ENCODE data around the gene DDB1. TPM values are rescaled to one million over a fixed set of nuclear protein-coding genes. Genes with fewer than 3 reads are reported as not detected.

DDB1 gene
- total and polyA plus RNA-seq, 2 donors from 2014 or later (not counting 2 experiments from before 2014, with no cell fraction given): 144 to 188 TPM

Other genes with a start within 250 kb of the DDB1 start
- gene CD5, start 230.6 kb downstream of the DDB1 start, total RNA-seq: not detected in 2 replicates
- not detected in 2 replicates for gene CD5, start 230.6 kb downstream of the DDB1 start, polyA plus RNA-seq
- gene VPS37C, start 171.7 kb downstream of the DDB1 start, total RNA-seq: 11.5 and 14.2 TPM in 2 replicates
- 11.1 TPM in 2 replicates for gene VPS37C, start 171.7 kb downstream of the DDB1 start, polyA plus RNA-seq
- not detected in 2 replicates for gene PGA3, start 129.6 kb downstream of the DDB1 start, total RNA-seq
- not detected in 2 replicates for gene PGA3, start 129.6 kb downstream of the DDB1 start, polyA plus RNA-seq
- gene PGA4, start 110.8 kb downstream of the DDB1 start, total RNA-seq: not detected in 2 replicates
- not detected in 2 replicates for gene PGA4, start 110.8 kb downstream of the DDB1 start, polyA plus RNA-seq
- gene PGA5, start 91.9 kb downstream of the DDB1 start, total RNA-seq: not detected in 2 replicates
- gene PGA5, start 91.9 kb downstream of the DDB1 start, polyA plus RNA-seq: not detected in 2 replicates
- 0.25 and 0.48 TPM in 2 replicates for gene VWCE, start 37.8 kb downstream of the DDB1 start, total RNA-seq
- 0.46 and 0.48 TPM in 2 replicates for gene VWCE, start 37.8 kb downstream of the DDB1 start, polyA plus RNA-seq
- 26.2 and 26.6 TPM in 2 replicates for gene TKFC, start 123 bp upstream of the DDB1 start, total RNA-seq
- 31.4 and 32.4 TPM in 2 replicates for gene TKFC, start 123 bp upstream of the DDB1 start, polyA plus RNA-seq
- 40.1 and 42.5 TPM in 2 replicates for gene CYB561A3, start 28.8 kb upstream of the DDB1 start, total RNA-seq
- gene CYB561A3, start 28.8 kb upstream of the DDB1 start, polyA plus RNA-seq: 43.0 and 44.7 TPM in 2 replicates
- 41.4 and 46.2 TPM in 2 replicates for gene TMEM138, start 29.3 kb upstream of the DDB1 start, total RNA-seq
- 74.4 and 78.1 TPM in 2 replicates for gene TMEM138, start 29.3 kb upstream of the DDB1 start, polyA plus RNA-seq
- gene TMEM216, start 59.5 kb upstream of the DDB1 start, total RNA-seq: 10.6 and 11.6 TPM in 2 replicates
- 12.0 and 16.7 TPM in 2 replicates for gene TMEM216, start 59.5 kb upstream of the DDB1 start, polyA plus RNA-seq
- gene CPSF7, start 96.9 kb upstream of the DDB1 start, total RNA-seq: 47.7 and 48.2 TPM in 2 replicates
- gene CPSF7, start 96.9 kb upstream of the DDB1 start, polyA plus RNA-seq: 24.7 and 30.0 TPM in 2 replicates
- 30.2 and 30.6 TPM in 2 replicates for gene SDHAF2, start 97.0 kb upstream of the DDB1 start, total RNA-seq
- 49.8 and 53.2 TPM in 2 replicates for gene SDHAF2, start 97.0 kb upstream of the DDB1 start, polyA plus RNA-seq
- 0.07 TPM in 1 of 2 replicates, not detected in the other for gene LRRC10B, start 175.6 kb upstream of the DDB1 start, total RNA-seq
- gene LRRC10B, start 175.6 kb upstream of the DDB1 start, polyA plus RNA-seq: 0.02 and 0.06 TPM in 2 replicates
- gene SYT7, start 248.0 kb upstream of the DDB1 start, total RNA-seq: 2.2 and 4.5 TPM in 2 replicates
- gene SYT7, start 248.0 kb upstream of the DDB1 start, polyA plus RNA-seq: 1.5 and 2.5 TPM in 2 replicates

Measured in foreskin keratinocyte (primary cell).